Progenitor cell of endocrine pancreas (in vitro differentiated cells): ENCODE data around the gene NEK5. TPM values are rescaled to one million over a fixed set of nuclear protein-coding genes. Genes with fewer than 3 reads are reported as not detected.

Experiments
- DNase-seq: peaks from one replicate; pipeline ENCODE4 v3.0.0; 2021; ENCODE audit warnings: low spot score; ENCODE audit not compliant: unreplicated experiment
- H3K27ac Mint-ChIP-seq: 2 replicates; pipeline ENCODE4 v1.8.0; 2021; ENCODE audit warnings: mild to moderate bottlenecking, moderate library complexity, mixed read lengths
- H3K27me3 Mint-ChIP-seq: 2 replicates; pipeline ENCODE4 v1.8.0; 2021; ENCODE audit warnings: mixed read lengths
- H3K36me3 Mint-ChIP-seq: 2 replicates; pipeline ENCODE4 v1.8.0; 2022; ENCODE audit warnings: mixed read lengths; ENCODE audit not compliant: insufficient read depth
- H3K4me1 Mint-ChIP-seq: 2 replicates; pipeline ENCODE4 v1.8.0; 2021; ENCODE audit warnings: low read depth, mixed read lengths
- H3K4me3 Mint-ChIP-seq: 2 replicates; pipeline ENCODE4 v1.8.0; 2021; ENCODE audit warnings: low read depth, mild to moderate bottlenecking, moderate library complexity, mixed read lengths
- H3K9me3 Mint-ChIP-seq: 2 replicates; pipeline ENCODE4 v1.8.0; 2021; ENCODE audit warnings: low read depth, mixed read lengths
- CTCF ChIP-seq: fragments of 200-600 bp; sonication (generic); IDR thresholded peaks from one replicate; pipeline ENCODE4 v1.5.0; 2021; ENCODE audit warnings: antibody characterized with exemption, mild to moderate bottlenecking; ENCODE audit not compliant: unreplicated experiment
- total RNA-seq: library from RNA; stranded (reverse); gene quantifications from 2 replicates; pipeline ENCODE4 v1.2.1, GENCODE V29; 2021

NEK5 gene
- total RNA-seq, 1 donor from 2014 or later, result 1.4 TPM

GRCh38 chr13:51999510-51999911 is 129.4 kb downstream of the NEK5 start:
- Mint-ChIP-seq H3K36me3 (no peaks in the 10 kb centered on the region), H3K4me1 (peaks cover 86% of the 10 kb centered on the region), H3K27me3 (no peaks in the 10 kb centered on the region), H3K9me3 (no peaks in the 10 kb centered on the region), H3K27ac (peak overlapping the region; percentile 90), H3K4me3 (peak overlapping the region; percentile 17)
- no peak for TF ChIP-seq CTCF
- no peak for DNase-seq

- Mint-ChIP-seq H3K4me1 (peaks cover 81% of the 10 kb centered on the region), H3K4me3 (peak overlapping the region; percentile 51), H3K27ac (peak overlapping the region; percentile 90), H3K27me3 (no peaks in the 10 kb centered on the region), H3K9me3 (no peaks in the 10 kb centered on the region), H3K36me3 (no peaks in the 10 kb centered on the region)
- no peak for DNase-seq
- no peak for TF ChIP-seq CTCF
Observed at GRCh38 chr13:51998723-51999509, 130.0 kb downstream of the NEK5 start.

- no peaks in the 10 kb centered on the region for H3K27me3 Mint-ChIP-seq
- DNase-seq, result no peak
- H3K4me3 Mint-ChIP-seq, result peak overlapping the region; percentile 17
- H3K36me3 Mint-ChIP-seq, result no peaks in the 10 kb centered on the region
- TF ChIP-seq CTCF, result no peak
- H3K4me1 Mint-ChIP-seq, result peaks cover 77% of the 10 kb centered on the region
- peak overlapping the region; percentile 88 for H3K27ac Mint-ChIP-seq
- H3K9me3 Mint-ChIP-seq, result no peaks in the 10 kb centered on the region
Observed at GRCh38 chr13:51997641-51998330, 131.1 kb downstream of the NEK5 start.

- peaks cover 75% of the 10 kb centered on the region for H3K4me1 Mint-ChIP-seq
- no peak for TF ChIP-seq CTCF
- no peaks in the 10 kb centered on the region for H3K36me3 Mint-ChIP-seq
- DNase-seq, result no peak
- H3K9me3 Mint-ChIP-seq, result no peaks in the 10 kb centered on the region
- H3K4me3 Mint-ChIP-seq, result no peak overlapping the region
- peak overlapping the region; percentile 88 for H3K27ac Mint-ChIP-seq
- H3K27me3 Mint-ChIP-seq, result no peaks in the 10 kb centered on the region
Observed at GRCh38 chr13:51997186-51997585, 131.7 kb downstream of the NEK5 start.

- no peak overlapping the region for H3K4me3 Mint-ChIP-seq
- TF ChIP-seq CTCF, result no peak
- H3K4me1 Mint-ChIP-seq, result peaks cover 72% of the 10 kb centered on the region
- no peaks in the 10 kb centered on the region for H3K36me3 Mint-ChIP-seq
- no peaks in the 10 kb centered on the region for H3K27me3 Mint-ChIP-seq
- no peaks in the 10 kb centered on the region for H3K9me3 Mint-ChIP-seq
- no peak for DNase-seq
- H3K27ac Mint-ChIP-seq, result peak overlapping the region; percentile 88
Observed at GRCh38 chr13:51996641-51997040, 132.2 kb downstream of the NEK5 start.
